Measurements from ENCODE around the gene RNF115. TPM values are rescaled to one million over a fixed set of nuclear protein-coding genes. Genes with fewer than 3 reads are reported as not detected.

The RNF115 gene
- total RNA-seq, 1 experiment from 2014 or later = 11.0 TPM

- no peak overlapping the region for H3T11ph ChIP-seq (ENCODE audit: low read length)
- Mint-ChIP-seq H3K36me3 (ENCODE audit: insufficient read depth in 1 of 3, low read depth in 3 of 3) (no peaks in the 10 kb centered on the region), H3K4me3 (no peak overlapping the region), H3K27ac (no peak overlapping the region), H3K4me1 (peaks cover 15 to 22% of the 10 kb centered on the region in 2 experiments; a peak in 3 of 4 replicates), H3K27me3 (ENCODE audit: low read depth) (no peaks in the 10 kb centered on the region), H3K9me3 (no peaks in the 10 kb centered on the region)
- TF ChIP-seq CTCF (conservative IDR thresholded peaks at IDR 0.05) = no peak
- H3K4me1 ChIP-seq (ENCODE audit: insufficient read depth, low read length) = peaks cover 2% of the 10 kb centered on the region; the same call in 1 of the 2 replicates
- no peak overlapping the region for H2BK12ac ChIP-seq (ENCODE audit: insufficient read length, low read depth, low read length)
- no peak overlapping the region for H4K8ac ChIP-seq (replicated peaks; ENCODE audit: insufficient read length, low read depth, low read length)
- H2AK5ac ChIP-seq (ENCODE audit: insufficient read length, low read length) = no peak overlapping the region
- H2BK5ac ChIP-seq (ENCODE audit: insufficient read length, low read length) = no peak overlapping the region
- H3K27ac ChIP-seq (ENCODE audit: insufficient read length, low read depth, low read length) = no peak overlapping the region
- H2BK120ac ChIP-seq (ENCODE audit: low read depth, low read length, poor library complexity, severe bottlenecking) = no peak overlapping the region
- H2AFZ ChIP-seq (ENCODE audit: low read length) = no peak overlapping the region
- no peak overlapping the region for H3K14ac ChIP-seq (ENCODE audit: insufficient read depth, low read length)
- H3K18ac ChIP-seq (ENCODE audit: insufficient read length, low read depth, low read length) = no peak overlapping the region
- H3K23ac ChIP-seq (ENCODE audit: insufficient read length, low read depth, low read length) = no peak overlapping the region
- H3K4ac ChIP-seq (ENCODE audit: low read depth, low read length) = no peak overlapping the region
- H2BK20ac ChIP-seq (ENCODE audit: low read depth, low read length, poor library complexity, severe bottlenecking) = no peak overlapping the region
- H3K79me1 ChIP-seq (ENCODE audit: insufficient read depth, low read depth, low read length, poor library complexity, severe bottlenecking) = no peaks in the 10 kb centered on the region
- no peak for DNase-seq
- WGBS (ENCODE audit: extremely low coverage, insufficient read length, low lambda C conversion rate) = no CpG with 5 or more reads among the region's 3 CpGs
- H4K5ac ChIP-seq (ENCODE audit: insufficient read length, low read depth, low read length) = no peak overlapping the region
- H3K56ac ChIP-seq (ENCODE audit: insufficient read length, low read depth, low read length) = no peak overlapping the region
- no peaks in the 10 kb centered on the region for H3K79me2 ChIP-seq (ENCODE audit: insufficient read depth, low read length)
- H3K27me3 ChIP-seq (ENCODE audit: insufficient read depth, low read length) = no peaks in the 10 kb centered on the region
- H3K4me2 ChIP-seq (ENCODE audit: insufficient read depth, insufficient read length, low read length) = no peak overlapping the region
- H2BK15ac ChIP-seq (ENCODE audit: low read depth, low read length) = no peak overlapping the region
- no peak overlapping the region for H4K91ac ChIP-seq (ENCODE audit: insufficient read length, low read depth, low read length)
- H3K9me3 ChIP-seq (ENCODE audit: control insufficient read depth, low read depth, low read length) = no peaks in the 10 kb centered on the region
- H4K20me1 ChIP-seq (ENCODE audit: control insufficient read depth, insufficient read depth, insufficient read length) = no peaks in the 10 kb centered on the region
- H3K23me2 ChIP-seq (ENCODE audit: insufficient read length, low read depth, low read length, poor library complexity, severe bottlenecking) = no peaks in the 10 kb centered on the region
- H3K9ac ChIP-seq (ENCODE audit: extremely low read depth, insufficient read length, low read length) = no peak overlapping the region
These were observed 112.7 kb downstream of the RNF115 start for GRCh38 chr1:145711213-145711651.
